SIG-M5 treated with dmso at 0.1 percent for 504 hours (cell line): ENCODE results near the gene SEL1L.
A peak's percentile ranks its signal among the peaks of the same experiment; 100 is the strongest.
"Not testable (repeated sequence)": the region's sequence is repeated elsewhere in the genome, so short reads cannot be mapped to it uniquely, and the experiment has no call there.

Experiments
- DNase-seq: peaks from one replicate; lab custom pipeline; 2025; ENCODE audit not compliant: unreplicated experiment; lab: John Stamatoyannopoulos, UW

SEL1L gene

DNA sequence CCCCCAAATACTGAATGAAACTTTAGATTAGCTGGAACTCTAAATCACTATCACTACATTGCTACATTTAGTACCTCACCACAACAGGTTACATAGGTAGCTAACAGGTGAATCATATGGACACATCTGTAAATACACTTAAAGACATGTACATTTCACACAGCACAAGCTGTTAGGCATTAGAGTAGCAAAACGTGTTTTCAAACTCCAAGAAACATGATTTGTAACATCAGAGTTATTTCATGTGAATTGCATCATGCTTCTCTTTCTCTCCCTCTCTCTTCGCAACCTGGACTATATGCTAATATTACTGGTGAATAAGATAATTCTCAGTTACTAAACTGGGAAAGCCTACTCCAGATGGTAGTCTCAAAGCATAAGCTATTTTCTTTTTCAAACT, 4.3 kb downstream of the SEL1L start:
- DNase-seq = no peak

DNA sequence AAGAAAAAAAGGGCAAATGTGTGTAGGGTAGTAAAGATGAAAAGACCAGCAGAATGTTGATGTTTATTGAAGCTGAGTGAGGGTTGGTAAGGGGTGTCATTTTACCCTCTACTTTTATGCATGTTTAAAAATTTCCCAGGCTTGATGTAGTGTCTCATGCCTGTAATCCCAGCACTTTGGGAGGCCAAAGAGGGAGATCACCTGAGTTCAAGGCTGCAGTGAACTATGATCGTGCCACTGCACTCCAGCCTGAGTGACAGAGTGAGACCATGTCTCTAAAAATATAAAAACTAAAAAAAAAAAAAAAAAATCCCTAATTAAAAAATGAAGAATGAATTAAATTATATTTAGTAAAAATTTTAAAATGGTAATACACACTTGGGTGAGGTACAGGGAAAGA, 8.5 kb downstream of the SEL1L start:
- no peak for DNase-seq

DNA sequence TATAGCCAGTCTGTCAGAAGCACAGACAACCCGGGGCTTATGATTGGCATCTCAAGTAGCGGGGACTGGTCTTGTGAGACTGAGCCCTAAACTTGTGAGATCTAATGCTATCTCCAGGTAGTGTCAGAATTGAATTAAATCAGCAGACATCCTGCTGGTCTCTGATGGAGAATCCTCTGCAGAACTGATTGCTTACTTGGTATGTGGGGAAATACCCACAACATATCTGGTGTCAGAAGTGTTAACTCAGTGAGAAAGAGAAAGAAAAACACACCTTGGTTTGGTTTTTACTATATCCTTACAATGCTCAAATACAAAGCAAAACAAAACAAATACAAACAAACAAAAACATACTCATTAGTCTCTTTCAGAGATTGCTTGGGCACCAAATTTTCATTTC, 10.0 kb downstream of the SEL1L start:
- no peak for DNase-seq

DNA sequence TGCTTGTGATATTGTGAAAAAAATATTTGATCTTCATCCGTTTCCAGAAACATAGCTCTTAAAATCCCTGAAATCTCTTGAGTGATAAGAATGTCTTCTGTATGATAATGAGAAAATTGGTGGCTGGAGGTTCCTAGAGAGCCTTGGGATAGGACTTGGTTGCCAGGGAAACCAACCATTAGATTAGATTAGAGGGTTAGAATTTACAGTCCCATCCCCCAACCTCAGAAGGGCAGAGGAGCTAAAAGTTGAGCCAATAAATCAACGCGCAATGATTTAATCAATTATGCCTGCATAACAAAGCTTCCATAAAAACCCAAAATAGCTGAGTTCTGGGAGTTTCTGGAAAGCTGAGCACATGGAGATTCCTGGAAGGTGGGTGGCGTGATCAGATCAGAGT, 10.6 kb downstream of the SEL1L start:
- DNase-seq = no peak

DNA sequence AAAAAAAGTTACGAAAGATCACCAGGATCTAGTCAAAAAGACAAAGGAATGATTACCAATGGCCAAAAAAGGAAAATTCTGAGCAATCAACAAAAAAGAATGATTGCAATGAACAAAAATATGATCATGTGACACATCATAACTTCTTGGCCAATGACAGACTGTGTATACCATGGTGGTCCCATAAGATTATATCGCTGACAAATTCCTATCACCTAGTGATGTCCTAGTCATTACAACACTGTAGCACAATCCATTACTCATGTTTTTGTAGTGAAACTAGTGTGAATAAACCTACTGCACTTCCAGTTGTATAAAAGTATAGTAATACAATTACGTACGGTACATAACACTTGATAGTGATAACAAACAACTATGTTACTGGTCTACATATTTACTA, 12.3 kb downstream of the SEL1L start:
- DNase-seq = no peak

DNA sequence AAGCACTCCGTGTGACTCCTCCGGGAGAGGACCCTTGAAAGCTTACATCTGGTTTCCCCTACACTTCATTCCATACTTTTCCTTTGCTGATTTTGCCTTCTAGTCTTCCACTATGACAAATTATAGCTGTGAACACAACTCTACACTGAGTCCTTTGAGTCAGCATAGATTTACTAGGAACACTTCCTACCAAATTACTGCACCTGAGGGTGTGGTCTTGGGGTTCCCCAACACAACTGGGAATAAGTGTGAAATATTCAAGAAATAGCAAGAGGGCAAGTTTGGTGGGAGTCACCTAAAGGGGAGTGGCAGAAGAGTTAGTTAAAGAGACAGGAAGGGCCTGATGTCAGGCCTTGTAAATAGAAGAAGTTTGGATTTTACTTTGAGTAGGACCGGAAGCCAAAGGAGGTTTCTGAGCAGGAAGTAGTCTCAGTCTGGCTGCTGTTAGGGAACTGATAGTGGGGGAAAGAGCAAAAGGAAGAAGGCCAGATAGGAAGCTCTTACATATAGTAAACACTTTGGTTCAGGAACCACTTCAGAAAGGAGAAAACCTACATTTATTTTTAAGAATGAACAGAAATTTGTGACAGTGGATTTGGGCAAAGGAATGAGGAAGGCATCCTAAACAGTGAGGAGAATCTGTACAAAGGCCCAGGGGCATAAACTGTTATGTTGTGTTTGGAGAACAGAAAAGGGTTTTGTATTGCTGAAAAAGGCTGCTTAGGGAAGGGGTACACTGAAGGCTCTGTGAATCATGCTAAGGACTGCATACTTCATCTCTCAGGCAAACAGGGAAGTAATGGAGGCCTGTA, 14.2 kb downstream of the SEL1L start:
- DNase-seq = peak; percentile 82

DNA sequence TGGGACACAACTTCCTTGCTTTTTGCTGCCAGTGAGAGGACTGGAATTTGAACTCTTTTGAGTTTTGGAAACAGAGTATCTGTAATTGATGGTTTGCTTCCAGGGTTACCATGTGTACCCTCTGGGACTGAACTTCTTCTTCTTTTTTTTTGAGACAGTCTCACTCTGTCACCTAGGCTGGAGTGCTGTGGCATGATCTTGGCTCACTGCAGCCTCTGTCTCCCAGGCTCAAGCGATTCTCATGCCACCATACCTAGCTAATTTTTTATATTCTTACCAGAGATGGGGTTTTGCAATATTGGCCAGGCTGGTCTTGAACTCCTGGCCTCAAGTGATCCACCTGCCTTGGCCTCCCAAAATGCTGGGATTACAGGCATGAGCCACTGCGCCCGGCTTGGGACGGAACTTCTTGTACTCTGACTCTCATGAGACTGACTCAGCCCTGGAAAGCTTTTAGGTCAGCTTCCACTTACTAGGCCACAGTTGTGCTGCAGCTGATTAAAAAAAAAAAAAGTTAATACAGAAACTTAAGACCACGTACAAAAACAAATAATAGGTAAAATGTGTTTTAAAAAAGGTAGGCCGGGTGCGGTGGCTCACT, 15.8 kb downstream of the SEL1L start:
- no peak for DNase-seq

DNA sequence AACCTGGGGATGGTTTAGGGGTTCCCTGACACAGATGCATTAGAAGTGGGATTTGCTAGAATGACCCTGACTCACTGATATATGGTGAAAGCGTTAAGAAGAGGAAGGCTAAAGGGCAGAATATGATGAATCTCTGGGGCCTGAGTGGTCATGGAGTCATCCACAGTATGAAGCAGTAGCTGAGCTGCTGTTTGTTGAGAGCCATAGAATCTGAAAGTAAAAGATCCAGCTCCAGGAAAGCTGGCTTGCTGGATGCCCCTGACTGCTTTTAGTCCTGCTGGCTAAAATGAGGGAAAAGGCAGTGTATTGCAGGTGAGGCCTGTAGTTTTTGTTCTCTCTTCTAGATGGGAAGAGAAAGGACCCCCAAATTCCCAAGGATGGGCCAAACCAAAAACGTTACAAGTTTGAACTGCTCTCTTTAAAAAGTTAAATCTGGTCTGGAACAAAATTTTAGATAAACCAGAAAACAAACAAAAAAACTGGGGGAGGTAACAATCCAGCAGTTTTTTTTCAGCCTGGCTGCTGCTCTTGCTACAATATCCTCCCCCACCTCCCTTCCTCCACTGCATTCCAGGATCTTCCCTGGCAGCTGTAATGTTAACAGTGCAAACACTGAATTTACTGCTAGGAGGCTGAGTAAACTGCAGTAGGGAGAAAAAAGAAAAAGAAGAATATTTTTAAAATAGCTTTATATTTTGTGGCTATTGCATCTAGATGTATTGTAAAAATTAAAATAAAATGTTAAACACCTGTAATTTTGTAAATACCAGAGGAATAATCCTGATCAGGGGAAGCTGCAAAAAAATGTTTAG, 16.5 kb downstream of the SEL1L start:
- no peak for DNase-seq

DNA sequence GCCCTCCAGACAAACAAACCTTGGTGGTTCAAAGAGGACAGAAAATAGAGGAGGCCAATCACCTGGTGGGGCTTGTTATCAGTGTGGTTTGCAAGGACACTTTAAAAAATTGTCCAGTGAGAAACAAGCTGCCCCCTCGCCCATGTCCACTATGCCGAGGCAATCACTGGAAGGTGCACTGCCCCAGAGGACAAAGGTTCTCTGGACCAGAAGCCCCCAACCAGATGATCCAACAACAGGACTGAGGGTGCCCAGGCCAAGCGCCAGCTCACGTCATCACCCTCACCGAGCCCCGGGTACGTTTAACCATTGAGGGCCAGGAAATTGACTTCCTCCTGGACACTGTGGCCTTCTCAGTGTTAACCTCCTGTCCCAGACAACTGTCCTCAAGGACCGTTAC, 17.7 kb downstream of the SEL1L start:
- not testable (repeated sequence) for DNase-seq

DNA sequence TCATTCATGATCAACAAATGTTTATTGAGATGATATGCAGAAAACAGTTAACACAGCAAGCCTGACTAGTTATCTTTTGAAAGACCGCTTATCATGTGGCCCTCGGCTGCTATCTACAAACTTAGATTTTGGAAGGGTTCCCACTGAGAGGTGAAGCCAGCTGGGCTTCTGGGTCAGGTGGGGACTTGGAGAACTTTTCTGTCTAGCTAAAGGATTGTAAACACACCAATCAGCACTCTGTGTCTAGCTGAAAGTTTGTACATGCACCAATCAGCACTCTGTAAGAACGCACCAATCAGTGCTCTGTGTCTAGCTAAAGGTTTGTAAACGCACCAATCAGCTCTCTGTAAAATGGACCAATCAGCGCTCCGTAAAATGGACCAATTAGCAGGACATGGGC, 20.8 kb downstream of the SEL1L start:
- not testable (repeated sequence) for DNase-seq

DNA sequence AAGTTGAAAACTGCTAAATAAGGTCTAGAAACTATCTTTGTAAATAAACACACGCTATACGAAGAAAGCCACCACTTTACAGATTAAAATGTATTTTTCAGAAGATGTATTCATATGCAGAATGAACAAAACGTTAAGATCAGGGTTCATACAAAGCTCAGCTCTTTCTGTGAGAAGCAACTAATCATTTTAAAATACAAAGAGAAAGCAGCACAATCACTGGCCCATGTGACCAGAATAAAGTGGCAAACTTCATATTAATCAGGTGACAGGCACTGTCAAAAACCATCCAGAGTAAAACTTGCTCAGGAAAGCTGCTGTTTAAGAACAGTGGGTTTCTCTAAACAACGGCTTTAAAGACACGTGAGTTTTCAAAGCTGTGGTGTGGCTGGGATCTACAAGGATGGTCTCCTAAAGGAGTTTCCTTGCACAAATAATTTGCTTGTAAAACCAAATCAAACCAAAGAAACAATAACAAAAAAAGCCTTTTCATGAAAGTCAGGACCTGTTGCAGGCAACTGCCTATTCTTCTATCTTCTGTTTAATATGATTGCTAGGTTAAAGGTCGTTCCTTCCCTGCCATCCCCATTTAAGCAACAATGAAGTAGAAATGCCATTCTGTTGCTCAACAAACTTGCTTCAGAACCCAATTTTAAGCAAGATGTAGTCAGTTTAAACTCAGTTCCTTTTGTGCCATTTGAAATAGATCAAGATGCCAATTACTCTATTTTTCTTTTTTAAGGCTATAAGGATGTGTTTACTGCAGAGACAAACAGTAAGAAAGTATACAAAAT, 22.3 kb downstream of the SEL1L start:
- peak; percentile 24 for DNase-seq

DNA sequence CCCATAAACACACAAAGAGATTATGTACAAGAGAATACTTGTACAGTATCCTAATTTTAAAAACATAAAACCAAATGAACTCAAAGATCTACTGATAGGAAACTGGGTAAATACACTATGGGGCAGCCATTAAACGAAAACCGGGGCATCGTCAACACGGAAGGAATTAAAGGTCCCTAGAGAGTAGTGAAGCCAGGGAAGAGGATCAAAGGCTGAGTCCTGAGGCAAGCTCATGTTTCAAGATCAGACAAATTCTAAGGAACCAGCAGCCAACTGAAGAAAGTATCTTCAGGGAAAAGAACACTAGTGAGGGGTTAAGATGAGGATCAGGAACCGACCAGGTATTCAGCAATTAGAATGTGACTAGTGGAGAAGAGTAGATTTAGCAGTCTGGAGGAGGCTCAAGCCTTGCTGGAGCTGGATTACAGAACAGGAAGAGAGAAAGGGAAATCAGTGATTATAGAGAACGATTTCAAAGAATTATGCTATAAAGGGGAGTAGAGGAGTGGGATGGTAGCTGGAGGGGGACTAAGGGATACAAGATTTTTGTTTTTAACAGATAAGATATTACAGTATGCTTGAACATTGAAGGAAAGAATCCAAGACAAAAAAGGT, 23.7 kb downstream of the SEL1L start:
- no peak for DNase-seq

DNA sequence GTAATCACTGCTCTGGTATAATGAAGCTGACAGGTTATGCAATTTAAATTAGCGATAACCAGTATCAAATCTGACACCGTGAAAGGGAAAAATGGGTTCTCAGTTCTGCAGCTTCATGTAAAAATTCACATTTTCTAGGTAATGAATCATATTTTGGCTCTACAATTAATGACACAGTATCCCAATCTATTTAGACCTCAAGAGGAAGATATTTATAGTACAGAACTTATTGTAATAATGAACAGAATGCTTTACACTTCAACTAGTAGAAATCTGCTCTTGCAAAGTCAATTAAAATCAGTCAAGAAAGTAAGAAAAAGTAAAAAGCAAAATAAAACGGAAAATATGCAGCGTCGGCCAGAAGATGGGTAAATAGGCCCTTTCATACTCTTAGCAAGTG, 24.3 kb downstream of the SEL1L start:
- DNase-seq = no peak

DNA sequence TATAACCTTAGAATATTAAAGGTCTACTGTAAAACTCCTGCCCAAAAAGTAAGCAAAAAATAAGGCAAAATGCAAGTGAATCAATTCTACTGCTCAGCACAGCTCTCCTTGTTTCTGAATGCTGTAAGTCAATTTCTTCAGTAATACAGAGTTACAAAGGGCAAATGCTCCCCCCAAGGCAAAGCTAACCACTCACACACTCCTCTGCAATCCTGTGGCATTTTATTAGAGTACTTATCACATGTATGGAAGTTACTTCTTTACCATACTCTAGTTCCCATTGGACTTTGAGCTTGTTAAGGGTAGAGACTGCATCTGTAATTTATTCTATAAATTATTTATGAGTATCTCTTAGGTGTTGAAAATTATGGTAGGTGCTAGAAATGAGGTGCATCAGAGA, 27.2 kb downstream of the SEL1L start:
- DNase-seq = no peak

DNA sequence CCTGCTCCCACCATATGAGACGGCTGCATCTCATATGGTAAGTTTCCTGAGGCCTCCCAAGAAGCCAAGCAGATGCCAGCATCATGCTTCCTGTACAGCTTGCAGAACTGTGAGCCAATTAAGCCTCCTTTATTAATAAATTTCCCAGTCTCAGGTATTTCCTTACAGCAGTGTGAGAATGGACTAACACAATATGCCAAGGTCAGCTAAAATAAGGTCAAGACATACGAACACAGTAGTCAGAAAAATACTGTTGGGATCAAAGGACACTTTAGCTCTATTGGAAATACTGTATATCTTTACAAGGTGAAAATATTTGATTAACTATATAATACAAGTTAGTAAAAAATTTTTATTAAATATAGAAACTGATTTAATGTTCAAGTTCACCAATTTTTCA, 28.8 kb downstream of the SEL1L start:
- no peak for DNase-seq

DNA sequence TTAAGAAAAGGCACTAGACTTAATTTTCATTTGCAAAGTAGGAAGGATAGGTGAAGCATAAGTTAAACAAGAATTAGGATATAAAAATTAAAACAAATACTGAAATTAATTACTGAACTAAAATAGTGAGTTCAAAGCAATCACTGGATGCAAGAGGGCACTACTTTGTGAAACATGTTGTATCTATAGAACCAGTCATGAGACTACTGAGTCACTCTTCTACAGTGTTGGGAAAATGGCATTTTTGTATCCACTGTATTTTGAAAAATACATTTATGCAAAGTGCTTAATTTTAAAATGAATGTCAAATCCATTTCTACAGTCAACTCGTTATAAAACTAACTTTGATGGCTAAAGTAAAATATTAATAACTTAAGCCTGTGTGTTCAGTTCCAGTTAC, 47.9 kb downstream of the SEL1L start:
- DNase-seq = no peak

DNA sequence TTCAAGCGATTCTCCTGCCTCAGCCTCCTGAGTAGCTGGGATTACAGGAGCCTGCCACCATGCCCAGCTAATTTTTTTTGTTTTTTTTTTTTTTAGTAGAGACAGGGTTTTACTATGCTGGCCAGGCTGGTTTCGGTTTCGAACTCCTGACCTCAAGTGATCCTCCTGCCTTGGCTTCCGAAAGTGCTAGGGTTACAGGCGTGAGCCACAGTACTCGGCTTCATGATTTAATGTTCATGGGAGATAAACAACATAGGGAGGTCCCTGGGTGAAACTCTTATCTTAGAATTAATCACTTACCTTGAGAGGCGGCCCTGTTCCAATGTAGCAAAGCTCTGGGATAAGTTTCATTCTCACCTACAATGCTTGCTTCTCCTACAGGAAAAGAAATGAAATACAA, 48.3 kb downstream of the SEL1L start:
- no peak for DNase-seq

DNA sequence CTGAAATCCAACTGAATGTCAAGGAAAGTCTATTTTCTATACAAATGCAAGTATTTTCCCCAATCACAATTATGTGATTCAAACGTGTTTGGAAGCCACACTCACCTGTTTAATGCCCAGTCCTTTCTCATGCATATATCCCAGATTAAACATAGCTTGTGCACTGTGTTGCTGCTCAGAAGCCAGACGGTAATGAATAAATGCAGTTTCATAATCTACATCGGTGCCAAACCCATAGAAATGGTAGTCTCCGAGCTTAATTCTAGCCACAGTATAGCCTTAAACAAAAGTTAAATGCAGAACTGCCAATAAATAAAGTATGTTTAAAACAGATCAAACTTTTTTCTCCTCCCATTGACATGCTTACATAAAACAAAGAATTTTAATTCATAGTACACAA, 49.5 kb downstream of the SEL1L start:
- DNase-seq = no peak

DNA sequence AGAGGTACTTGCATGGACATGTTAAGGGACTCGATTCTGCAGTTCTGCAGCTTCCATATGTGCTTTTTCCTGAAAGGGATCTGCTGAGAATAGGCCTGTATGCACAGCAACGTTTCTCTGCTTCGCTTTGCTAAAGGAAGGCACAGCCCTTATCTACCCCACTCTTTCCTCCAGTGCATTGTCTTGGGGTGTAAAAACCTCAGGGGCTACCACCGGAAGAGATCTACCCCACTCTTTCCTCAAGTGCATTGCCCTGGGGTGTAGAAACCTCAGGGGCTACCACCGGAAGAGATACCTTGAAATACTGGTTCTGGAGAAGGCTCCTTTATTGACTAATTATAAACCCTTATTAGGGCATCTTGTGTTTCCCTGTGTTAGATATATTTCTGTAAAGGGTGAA, 52.9 kb downstream of the SEL1L start:
- no peak for DNase-seq

DNA sequence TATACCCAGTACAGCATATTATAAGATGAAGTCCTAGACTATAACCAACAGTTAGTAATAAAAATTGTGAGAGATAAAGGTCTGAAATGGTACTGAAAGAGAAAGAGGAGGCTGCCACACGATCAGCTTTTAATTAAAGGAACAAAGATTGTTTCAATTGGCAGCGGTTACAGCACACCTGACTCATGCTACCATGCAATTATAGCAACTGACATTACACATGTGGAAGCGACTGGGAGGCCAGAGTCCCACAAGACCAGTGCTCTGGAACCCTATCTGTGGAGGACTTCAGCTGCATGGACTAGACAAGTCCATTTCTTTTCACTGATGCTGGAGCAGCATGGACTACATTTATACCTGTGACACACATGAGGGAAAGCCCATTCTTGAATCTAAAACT, 55.2 kb downstream of the SEL1L start:
- DNase-seq = no peak

DNA sequence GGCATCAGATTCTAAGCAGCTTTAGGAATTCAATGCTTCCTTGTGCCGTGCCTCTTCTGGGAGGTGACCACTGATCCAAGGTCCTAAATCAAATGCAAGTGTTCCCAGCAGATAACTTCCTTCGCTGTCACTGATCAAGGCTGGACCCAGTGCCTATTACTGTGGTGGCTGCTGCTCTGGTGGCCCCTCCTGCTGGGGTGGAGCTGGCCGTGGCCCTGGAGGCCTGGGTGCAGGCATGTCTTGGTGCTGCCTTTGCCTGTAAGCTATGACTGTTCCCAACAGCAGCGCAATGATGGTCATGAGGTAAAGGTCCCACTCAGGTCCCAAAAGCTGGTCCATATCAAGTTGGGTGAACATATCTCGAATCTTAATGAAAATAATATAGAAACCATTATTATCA, 56.8 kb downstream of the SEL1L start:
- no peak for DNase-seq
